GM11168 (cell line): ENCODE results near the gene H6PD.

ENCODE experiments used
- in situ Hi-C: fragments of 300-500 bp; cut with MboI; formaldehyde crosslinking; loops from one replicate; pipeline ENCODE4 v1.12.0; 2022; ENCODE audit warnings: low sequenced_read_pairs; ENCODE audit not compliant: unreplicated experiment

Gene H6PD

GRCh38 chr1:9309080-9309479 is 74.5 kb downstream of the H6PD start:
- in situ Hi-C loops = no loop called here

- in situ Hi-C loops = no loop called here
Observed at GRCh38 chr1:9309991-9310390, 75.4 kb downstream of the H6PD start.

DNA sequence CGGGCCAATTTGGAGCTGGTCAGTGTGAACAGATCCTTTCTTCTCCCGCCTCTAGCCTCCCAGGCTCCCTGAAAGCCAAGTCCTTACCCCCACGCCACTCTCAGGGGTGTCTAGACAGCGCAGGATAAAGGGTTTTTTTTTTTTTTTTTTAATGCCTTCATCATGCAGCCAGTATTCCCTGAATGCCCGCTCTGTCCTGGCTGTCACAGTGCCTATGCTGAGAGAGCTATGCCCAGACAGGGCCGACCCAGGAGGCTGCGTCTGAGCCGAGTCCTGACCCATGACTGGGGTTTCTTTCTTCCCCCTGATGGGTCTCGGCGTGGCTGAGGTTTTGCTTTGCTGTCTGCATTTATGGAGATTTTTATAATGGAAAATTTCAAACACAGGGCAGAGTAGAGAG is 76.5 kb downstream of the H6PD start:
- in situ Hi-C loops = no loop called here

DNA sequence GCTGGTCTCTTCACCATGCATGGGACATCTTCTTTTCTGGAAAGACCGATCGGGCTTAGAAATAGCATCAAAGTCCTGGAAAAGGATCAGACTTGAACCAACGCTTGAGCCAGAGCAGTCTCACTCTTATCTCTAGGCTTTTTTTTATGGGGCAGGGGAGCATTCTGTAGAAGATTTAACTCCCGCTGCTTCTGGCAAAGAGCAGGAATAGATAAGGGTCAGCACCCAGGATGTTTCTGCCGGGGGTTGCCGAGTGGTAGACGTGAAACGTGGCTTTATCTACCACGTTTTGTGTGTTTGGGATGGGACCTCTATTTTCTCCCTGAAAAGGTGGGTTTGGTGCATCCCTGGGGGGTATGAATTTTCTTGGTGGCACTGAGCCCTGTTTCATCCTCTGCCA is 76.9 kb downstream of the H6PD start:
- in situ Hi-C loops = no loop called here

GRCh38 chr1:9312168-9312720 is 77.7 kb downstream of the H6PD start:
- in situ Hi-C loops = no loop called here

DNA sequence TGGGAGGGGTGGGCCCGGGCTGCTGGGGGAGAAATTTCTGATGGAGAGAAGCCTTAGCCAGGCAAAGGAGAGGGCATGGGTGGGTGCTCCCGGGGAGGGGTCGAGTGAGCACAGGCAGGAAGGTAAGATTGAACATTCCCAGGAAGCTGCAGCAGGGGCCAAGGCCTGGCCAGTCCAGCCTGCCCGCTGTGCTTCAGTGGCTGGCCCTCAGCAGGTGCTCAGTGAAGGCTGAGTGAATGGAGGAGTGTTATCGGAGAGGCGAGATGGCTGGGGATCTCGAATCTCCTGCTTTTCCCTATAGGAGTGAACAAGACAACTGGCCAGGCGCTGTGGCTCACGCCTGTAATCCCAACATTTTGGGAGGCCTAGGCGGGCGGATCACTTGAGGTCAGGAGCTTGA is 79.0 kb downstream of the H6PD start:
- in situ Hi-C loops = no loop called here

GRCh38 chr1:9314111-9314510 is 79.5 kb downstream of the H6PD start:
- in situ Hi-C loops = no loop called here

DNA sequence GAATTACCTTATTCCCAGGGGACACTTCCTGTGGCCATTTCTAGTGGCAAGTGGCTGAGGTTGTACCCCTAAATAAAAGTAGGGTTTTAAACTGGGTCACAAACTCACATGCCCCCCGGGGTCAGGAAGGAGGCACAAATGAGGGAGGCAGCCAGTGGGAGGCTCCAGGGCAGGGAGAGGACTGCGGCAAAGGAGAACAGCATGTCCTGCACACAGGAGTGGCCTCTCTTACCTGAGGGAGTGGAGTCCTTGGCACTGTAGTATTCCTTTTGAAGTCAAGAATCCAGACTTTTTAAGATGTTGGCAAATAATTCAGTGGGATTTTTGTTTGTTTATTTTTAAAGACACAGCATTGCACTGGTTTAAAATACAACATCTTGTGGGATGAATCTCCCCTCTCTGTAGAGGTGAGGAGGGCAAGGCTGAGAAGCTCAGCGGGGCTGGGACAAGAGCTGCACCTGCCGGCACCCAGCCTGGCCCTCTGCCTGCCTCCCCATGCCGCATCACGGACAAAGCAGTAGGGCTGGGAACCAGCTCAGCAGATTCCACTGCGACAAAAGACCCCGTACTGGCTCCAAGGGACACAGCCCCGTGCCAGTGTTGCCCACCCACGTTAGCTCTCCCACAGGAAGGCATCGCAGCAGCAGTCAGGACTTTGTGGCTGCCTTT is 80.3 kb downstream of the H6PD start:
- in situ Hi-C loops = no loop called here

GRCh38 chr1:9315411-9316079 is 81.0 kb downstream of the H6PD start:
- in situ Hi-C loops = no loop called here

DNA sequence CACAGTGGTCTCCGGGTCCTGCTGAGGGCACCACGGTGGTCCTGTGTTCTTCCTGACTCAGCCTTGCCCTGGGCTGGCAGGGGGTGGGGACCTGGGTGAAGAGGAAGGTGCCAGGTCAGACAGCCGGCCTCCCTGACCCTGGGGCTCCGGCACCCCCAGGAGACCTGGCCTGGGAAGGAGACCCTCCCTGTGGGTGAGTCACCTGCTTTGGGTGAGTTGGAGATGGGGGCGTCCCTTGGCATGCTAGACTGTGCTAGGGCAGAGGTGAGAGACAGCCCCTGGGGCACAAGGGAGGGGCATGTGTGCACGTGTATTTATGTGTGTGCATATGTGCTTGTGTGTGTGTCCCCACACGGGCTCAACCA is 81.5 kb downstream of the H6PD start:
- in situ Hi-C loops = no loop called here

- in situ Hi-C loops = no loop called here
Observed at GRCh38 chr1:9316512-9316911, 81.9 kb downstream of the H6PD start.

DNA sequence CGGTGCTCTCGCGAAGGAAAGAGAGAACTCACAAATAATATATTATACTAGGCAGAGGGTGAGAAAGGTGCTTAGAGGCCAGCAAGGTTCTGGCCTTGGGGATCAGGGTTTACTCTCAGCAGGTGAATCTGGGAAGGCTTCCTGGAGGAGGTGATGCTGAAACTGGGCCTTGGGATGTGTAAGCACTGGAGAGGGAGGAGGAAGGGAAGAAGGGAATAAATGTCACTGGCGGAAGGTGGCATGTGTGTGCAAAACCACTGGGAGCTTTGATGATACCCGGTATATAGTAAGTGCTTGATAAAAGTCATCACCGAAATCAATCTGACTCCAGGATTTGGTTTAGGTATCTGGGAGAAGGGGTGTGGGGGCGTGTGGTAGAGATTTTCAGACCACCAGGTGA is 82.5 kb downstream of the H6PD start:
- in situ Hi-C loops = no loop called here

DNA sequence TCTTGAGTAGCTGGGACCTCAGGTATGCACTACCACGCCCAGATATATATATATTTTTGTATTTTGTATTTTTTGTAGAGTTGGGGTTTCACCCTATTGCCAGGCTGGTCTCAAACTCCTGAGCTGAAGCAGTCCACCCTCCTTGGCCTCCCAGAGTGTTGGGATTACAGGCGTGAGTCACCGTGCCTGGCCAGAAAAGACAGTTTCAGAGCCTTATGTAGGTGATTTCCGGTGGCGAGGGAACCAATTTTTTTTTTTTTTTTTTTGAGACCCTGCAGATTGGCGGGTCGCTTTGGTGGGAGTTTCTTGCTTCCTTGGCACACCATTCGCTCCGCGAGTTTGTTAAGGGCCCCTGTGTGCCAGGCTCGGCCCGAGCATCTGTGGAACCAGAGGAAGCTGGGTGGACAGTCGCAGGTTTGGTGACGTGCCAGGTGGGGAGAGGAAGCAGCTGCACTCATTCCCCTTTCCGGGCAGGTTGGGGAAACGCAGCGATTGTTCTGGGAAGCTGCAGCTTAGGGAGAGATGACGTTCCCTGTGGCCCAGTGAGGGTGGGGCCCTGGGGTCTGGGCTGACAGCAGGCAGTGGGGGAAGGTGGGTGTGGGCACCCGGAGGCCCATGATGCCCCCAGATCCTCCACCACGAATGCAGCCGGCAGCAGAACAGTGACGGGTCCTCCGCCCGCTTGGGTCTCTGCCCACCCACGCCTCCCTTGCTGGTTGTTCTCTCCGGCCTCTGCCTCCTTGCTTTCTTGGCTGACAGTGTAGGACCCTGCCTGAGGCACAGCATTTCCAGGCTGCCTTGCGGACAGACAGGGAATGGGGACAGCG is 83.2 kb downstream of the H6PD start:
- in situ Hi-C loops = no loop called here

DNA sequence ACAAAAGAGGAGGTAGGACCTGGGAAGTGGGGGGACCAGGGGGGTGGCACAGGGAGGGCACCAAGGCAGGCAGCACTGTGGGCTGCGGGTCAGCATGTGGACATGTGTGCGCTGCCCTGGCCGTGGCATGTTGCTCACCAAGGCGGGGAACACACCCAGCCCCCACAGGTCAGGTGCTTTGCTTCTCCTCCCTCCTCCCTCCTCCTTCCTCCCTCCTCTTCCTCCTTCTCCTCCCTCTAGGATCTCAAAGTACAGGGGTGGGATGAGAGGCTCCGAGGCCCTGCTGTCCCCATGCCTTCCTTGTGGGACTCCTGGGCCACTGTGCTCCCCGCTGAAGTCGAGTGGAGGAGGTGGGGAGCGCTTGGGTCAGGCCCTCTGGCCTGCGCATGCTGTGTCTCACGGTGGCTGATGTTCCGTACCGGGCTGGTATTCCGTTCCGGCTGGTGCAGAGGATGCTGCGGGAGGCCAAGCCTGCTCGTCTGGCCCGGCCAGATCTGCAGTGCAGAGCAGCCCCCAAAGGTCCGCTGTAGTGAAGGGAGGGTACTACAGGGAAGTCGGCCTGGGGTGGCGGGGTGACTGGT is 84.7 kb downstream of the H6PD start:
- in situ Hi-C loops = no loop called here

- in situ Hi-C loops = no loop called here
Observed at GRCh38 chr1:9319789-9320519, 85.4 kb downstream of the H6PD start.
